Duodenal mucosa (tissue), 2 donors: ENCODE data around the gene STRAP.
"Not testable (repeated sequence)": the region's sequence is repeated elsewhere in the genome, so short reads cannot be mapped to it uniquely, and the experiment has no call there.

Experiments used
- H3K27ac ChIP-seq: one replicate; pipeline ENCODE4 v1.7.0; 2013; ENCODE audit warnings: low read depth, low read length
- H3K27me3 ChIP-seq, 2 donors: one replicate each; pipeline ENCODE4 v1.7.0; 2013; ENCODE audit warnings: low read length in 2 of 2, control low read depth in 1 of 2; ENCODE audit not compliant: insufficient read depth in 2 of 2, control insufficient read depth in 1 of 2
- H3K36me3 ChIP-seq, 2 donors: one replicate each; pipeline ENCODE4 v1.7.0; 2013; ENCODE audit warnings: low read length in 2 of 2, control low read depth in 1 of 2; ENCODE audit not compliant: insufficient read depth in 2 of 2, control insufficient read depth in 1 of 2
- H3K4me1 ChIP-seq, 2 donors: one replicate each; pipeline ENCODE4 v1.7.0; 2013; ENCODE audit warnings: low read length in 2 of 2, control low read depth in 1 of 2; ENCODE audit not compliant: insufficient read depth in 2 of 2, control insufficient read depth in 1 of 2
- H3K4me3 ChIP-seq, 2 donors: one replicate each; pipeline ENCODE4 v1.7.0; 2013; ENCODE audit warnings: low read length in 2 of 2, low read depth in 1 of 2
- H3K9ac ChIP-seq, 2 donors: one replicate each; pipeline ENCODE4 v1.7.0; 2013; ENCODE audit warnings: low read length in 2 of 2, low read depth in 1 of 2
- H3K9me3 ChIP-seq, 2 donors: one replicate each; pipeline ENCODE4 v1.7.0; 2013; ENCODE audit warnings: low read length in 2 of 2, control low read depth in 1 of 2; ENCODE audit not compliant: control insufficient read depth in 1 of 2

Gene STRAP

GRCh38 chr12:15914131-15914530 is 31.9 kb downstream of the STRAP start:
- H3K9me3 ChIP-seq, H3K36me3 ChIP-seq, H3K9ac ChIP-seq, H3K27me3 ChIP-seq, H3K27ac ChIP-seq, H3K4me3 ChIP-seq: not testable (repeated sequence)
- peaks cover 3 to 14% of the 10 kb centered on the region in 2 donors for H3K4me1 ChIP-seq

GRCh38 chr12:15918066-15918465 is 35.9 kb downstream of the STRAP start:
- Histone ChIP-seq H3K4me1 (no peaks in the 10 kb centered on the region), H3K27me3 (no peaks in the 10 kb centered on the region), H3K36me3 (peaks cover 0 to 6% of the 10 kb centered on the region in 2 donors), H3K4me3 (no peak overlapping the region), H3K9me3 (no peaks in the 10 kb centered on the region), H3K27ac (no peak overlapping the region), H3K9ac (no peak overlapping the region)

GRCh38 chr12:15919418-15919817 is 37.2 kb downstream of the STRAP start:
- no peak overlapping the region for H3K27ac ChIP-seq
- no peaks in the 10 kb centered on the region for H3K4me1 ChIP-seq
- no peaks in the 10 kb centered on the region for H3K9me3 ChIP-seq
- no peak overlapping the region for H3K9ac ChIP-seq
- H3K4me3 ChIP-seq = no peak overlapping the region
- H3K27me3 ChIP-seq = no peaks in the 10 kb centered on the region
- H3K36me3 ChIP-seq = peaks cover 0 to 6% of the 10 kb centered on the region in 2 donors

- no peaks in the 10 kb centered on the region for H3K9me3 ChIP-seq
- H3K27me3 ChIP-seq = no peaks in the 10 kb centered on the region
- no peaks in the 10 kb centered on the region for H3K36me3 ChIP-seq
- no peak overlapping the region for H3K9ac ChIP-seq
- H3K27ac ChIP-seq = no peak overlapping the region
- H3K4me3 ChIP-seq = no peak overlapping the region
- no peaks in the 10 kb centered on the region for H3K4me1 ChIP-seq
Observed at GRCh38 chr12:15924956-15925355, 42.8 kb downstream of the STRAP start.

- H3K27me3 ChIP-seq = no peaks in the 10 kb centered on the region
- no peaks in the 10 kb centered on the region for H3K4me1 ChIP-seq
- H3K36me3 ChIP-seq = no peaks in the 10 kb centered on the region
- no peaks in the 10 kb centered on the region for H3K9me3 ChIP-seq
- no peak overlapping the region for H3K4me3 ChIP-seq
- no peak overlapping the region for H3K9ac ChIP-seq
- H3K27ac ChIP-seq = no peak overlapping the region
Observed at GRCh38 chr12:15928346-15928745, 46.2 kb downstream of the STRAP start.

- no peak overlapping the region for H3K4me3 ChIP-seq
- no peak overlapping the region for H3K27ac ChIP-seq
- H3K27me3 ChIP-seq = no peaks in the 10 kb centered on the region
- no peaks in the 10 kb centered on the region for H3K4me1 ChIP-seq
- no peaks in the 10 kb centered on the region for H3K36me3 ChIP-seq
- H3K9ac ChIP-seq = no peak overlapping the region
- H3K9me3 ChIP-seq = no peaks in the 10 kb centered on the region
Observed at GRCh38 chr12:15928870-15929571, 46.8 kb downstream of the STRAP start.

- no peak overlapping the region for H3K9ac ChIP-seq
- no peaks in the 10 kb centered on the region for H3K4me1 ChIP-seq
- no peaks in the 10 kb centered on the region for H3K36me3 ChIP-seq
- no peaks in the 10 kb centered on the region for H3K27me3 ChIP-seq
- H3K27ac ChIP-seq = no peak overlapping the region
- no peak overlapping the region for H3K4me3 ChIP-seq
- H3K9me3 ChIP-seq = no peaks in the 10 kb centered on the region
Observed at GRCh38 chr12:15931590-15932053, 49.4 kb downstream of the STRAP start.

- no peaks in the 10 kb centered on the region for H3K4me1 ChIP-seq
- no peaks in the 10 kb centered on the region for H3K9me3 ChIP-seq
- no peaks in the 10 kb centered on the region for H3K27me3 ChIP-seq
- no peaks in the 10 kb centered on the region for H3K36me3 ChIP-seq
- H3K27ac ChIP-seq = no peak overlapping the region
- H3K9ac ChIP-seq = no peak overlapping the region
- no peak overlapping the region for H3K4me3 ChIP-seq
Observed at GRCh38 chr12:15932327-15932726, 50.1 kb downstream of the STRAP start.

- Histone ChIP-seq H3K9ac (no peak overlapping the region), H3K4me1 (no peaks in the 10 kb centered on the region), H3K36me3 (no peaks in the 10 kb centered on the region), H3K27ac (no peak overlapping the region), H3K9me3 (no peaks in the 10 kb centered on the region), H3K27me3 (no peaks in the 10 kb centered on the region), H3K4me3 (no peak overlapping the region)
Observed at GRCh38 chr12:15932971-15933370, 50.8 kb downstream of the STRAP start.

- Histone ChIP-seq H3K27me3 (no peaks in the 10 kb centered on the region), H3K9ac (no peak overlapping the region), H3K4me3 (no peak overlapping the region), H3K4me1 (no peaks in the 10 kb centered on the region), H3K9me3 (peaks cover 1 to 2% of the 10 kb centered on the region in 2 donors), H3K27ac (no peak overlapping the region), H3K36me3 (no peaks in the 10 kb centered on the region)
Observed at GRCh38 chr12:15933751-15934150, 51.6 kb downstream of the STRAP start.
